HepG2 (cell line): ENCODE data around the gene PTPRO. TPM values are rescaled to one million over a fixed set of nuclear protein-coding genes. Genes with fewer than 3 reads are reported as not detected.

Source experiments
- ATAC-seq: fragments of 200-7000 bp; cut with Tn5 transposase; 3 replicates; pipeline ENCODE4 v1.9.1; 2020; ENCODE audit warnings: mild to moderate bottlenecking, moderate library complexity
- BruUV-seq: library from RNA; stranded (reverse); fragments of 400-500 nt; replicated peaks from 2 replicates; lab custom pipeline; 2021; lab: Mats Ljungman, UMichigan
- CTCF ChIA-PET: fragments of 300-600 bp; formaldehyde crosslinking; extraction: SDS; loops from one replicate; lab custom pipeline; 2021; ENCODE audit warnings: low total read pairs, inconsistent platforms, low intra/inter-chr PET ratio; lab: Yijun Ruan, JAX
- POLR2A ChIA-PET: fragments of 350-600 bp; sonication (Branson Sonifier 250); formaldehyde crosslinking; loops from one replicate; lab custom pipeline; 2020; ENCODE audit warnings: antibody characterized with exemption, inconsistent platforms; lab: Yijun Ruan, JAX
- DNase-seq: peaks from one replicate; pipeline ENCODE4 v3.0.0-alpha.2; 2015; ENCODE audit warnings: low spot score
- FAIRE-seq: peaks from 3 replicates; lab custom pipeline; 2011; peaks lifted over from hg19 to GRCh38; lab: Jason Lieb, UNC
- H2AFZ ChIP-seq: one replicate; pipeline ENCODE4 v1.6.1; 2011; ENCODE audit warnings: low read length, inconsistent platforms
- H3K27ac ChIP-seq: fragments of 300-600 bp; 3 replicates; pipeline ENCODE4 v1.8.0; 2011; ENCODE audit warnings: mixed run types, mild to moderate bottlenecking, mixed read lengths, low read length, inconsistent platforms; ENCODE audit not compliant: insufficient read depth; ENCODE audit errors: extremely low read length
- H3K27me3 ChIP-seq, 2 experiments: fragments of 200-600 bp in 1 of 2; 2 replicates in 1 of 2; 3 replicates in 1 of 2; pipeline versions ENCODE4 v1.6.0 to v1.8.0; 2011; ENCODE audit warnings: low read length in 2 of 2, mild to moderate bottlenecking in 2 of 2, moderate library complexity in 2 of 2, inconsistent platforms in 1 of 2; ENCODE audit not compliant: insufficient read depth in 2 of 2, control insufficient read depth in 1 of 2
- H3K36me3 ChIP-seq, 2 experiments: fragments of 200-600 bp in 1 of 2; replicated peaks in 1 of 2; 2 replicates in 1 of 2; 3 replicates in 1 of 2; pipeline versions ENCODE4 v1.5.1 to v1.8.0; 2011; ENCODE audit warnings: low read length in 2 of 2, inconsistent platforms in 1 of 2; ENCODE audit not compliant: insufficient read depth in 2 of 2, control insufficient read depth in 1 of 2
- H3K4me1 ChIP-seq: 2 replicates; pipeline ENCODE4 v1.5.1; 2012; ENCODE audit warnings: low read length, inconsistent platforms; ENCODE audit not compliant: insufficient read depth
- H3K4me2 ChIP-seq: 2 replicates; pipeline ENCODE4 v1.6.0; 2011; ENCODE audit warnings: low read depth, low read length, inconsistent platforms
- H3K4me3 ChIP-seq, 3 experiments: fragments of 200-600 bp in 1 of 3; sonication (generic), shearing (Covaris generic) in 1 of 3; replicated peaks in 1 of 3; 2 replicates each; pipeline ENCODE4 v1.5.1; 2011 to 2016; ENCODE audit warnings: low read length in 3 of 3, inconsistent platforms in 2 of 3, low read depth in 2 of 3, mild to moderate bottlenecking in 2 of 3, control low read depth in 1 of 3, mixed read lengths in 1 of 3; ENCODE audit not compliant: insufficient read depth in 1 of 3
- H3K79me2 ChIP-seq: one replicate; pipeline ENCODE4 v1.6.1; 2011; ENCODE audit warnings: low read length, inconsistent platforms; ENCODE audit not compliant: insufficient read depth
- H3K9ac ChIP-seq: 2 replicates; pipeline ENCODE4 v1.6.0; 2011; ENCODE audit warnings: mild to moderate bottlenecking, low read depth, low read length, inconsistent platforms; ENCODE audit not compliant: insufficient read depth
- H3K9me3 ChIP-seq: 2 replicates; pipeline ENCODE4 v1.5.1; 2012; ENCODE audit warnings: mild to moderate bottlenecking, low read length
- H4K20me1 ChIP-seq: 2 replicates; pipeline ENCODE4 v1.6.0; 2011; ENCODE audit warnings: inconsistent platforms, mild to moderate bottlenecking, low read length, moderate library complexity; ENCODE audit not compliant: insufficient read depth
- ASH2L ChIP-seq: fragments of 300-600, 200-600 bp; sonication (generic); IDR thresholded peaks from 2 replicates; pipeline ENCODE4 v1.7.0; 2017; ENCODE audit warnings: low read depth, mild to moderate bottlenecking, moderate library complexity, mixed read lengths, low read length; ENCODE audit not compliant: insufficient read length
- ATM ChIP-seq: fragments of 450-650 bp; IDR thresholded peaks from 2 replicates; pipeline ENCODE4 v1.7.1; 2017; ENCODE audit warnings: mild to moderate bottlenecking, borderline replicate concordance
- FLYWCH1 ChIP-seq: sonication (generic); formaldehyde crosslinking; IDR thresholded peaks from 2 replicates; pipeline ENCODE4 v1.8.1; 2023; ENCODE audit warnings: mild to moderate bottlenecking, missing genetic modification reagents
- HIC2 ChIP-seq: sonication (generic); formaldehyde crosslinking; IDR thresholded peaks from 2 replicates; pipeline ENCODE4 v1.9.0; 2022; ENCODE audit warnings: low read depth, missing genetic modification reagents
- PREB ChIP-seq: sonication (generic); formaldehyde crosslinking; IDR thresholded peaks from 2 replicates; pipeline ENCODE4 v1.4.0; 2020; ENCODE audit warnings: missing genetic modification reagents
- YY1 ChIP-seq: IDR thresholded peaks from 2 replicates; pipeline ENCODE4 v1.6.1; 2011; ENCODE audit warnings: low read length, low read depth, moderate library complexity, mild to moderate bottlenecking; ENCODE audit not compliant: insufficient read depth, insufficient replicate concordance
- ZNF407 ChIP-seq: sonication (generic); formaldehyde crosslinking; IDR thresholded peaks from one replicate; pipeline ENCODE4 v1.5.1; 2020; ENCODE audit warnings: mild to moderate bottlenecking, missing genetic modification reagents; ENCODE audit errors: not compliant biosample characterization
- WGBS: methylation state at CpG from one replicate; pipeline ENCODE4 v1.1.6; 2017; ENCODE audit warnings: low lambda C conversion rate; 5-methylcytosine and 5-hydroxymethylcytosine counted together
- in situ Hi-C: cut with HindIII; loops from 2 replicates; pipeline ENCODE4 v1.10.0; 2017; ENCODE audit warnings: low pct_unique_long_range_greater_than_20kb; ENCODE audit not compliant: extremely low pct_ligation_motif_present
- intact Hi-C: fragments of 100-400 bp; cut with micrococcal nuclease; formaldehyde crosslinking; loops from one replicate; pipeline ENCODE4 v1.10.0; 2022; ENCODE audit not compliant: unreplicated experiment
- polyA plus RNA-seq, 8 experiments: library from polyadenylated mRNA; depleted of rRNA in 3 of 8; stranded (reverse) in 7 of 8; unstranded in 1 of 8; fragments of >200 nt; fragmentation: Illumina TruSeq in 4 of 8; extraction: Trizol in 4 of 8; gene quantifications; 2 replicates each; pipeline versions ENCODE4 v1.2.1 to v1.2.3, GENCODE V29; 2011 to 2016; ENCODE audit warnings: low read depth in 4 of 8, missing spikeins in 1 of 8, mixed read lengths in 1 of 8; ENCODE audit not compliant: insufficient read depth in 1 of 8
- total RNA-seq, 5 experiments: library from RNA; depleted of rRNA; stranded (reverse); fragments of >200 nt; fragmentation: Illumina TruSeq; extraction: Trizol; gene quantifications; 2 replicates each; pipeline ENCODE4 v1.2.3, GENCODE V29; 2016; ENCODE audit warnings: low read depth in 1 of 5

Gene PTPRO
- total and polyA plus RNA-seq, 2 of the 13 experiments (the other 11 are each of a cell fraction or from before 2014, with no cell fraction given) = 0.04 TPM; not detected in 1

GRCh38 chr12:15334225-15334624 is 11.9 kb downstream of the PTPRO start (continued):
- TF ChIP-seq FLYWCH1 (CRISPR knock-in tag) = no peak

- Histone ChIP-seq H2AFZ (no peak overlapping the region), H3K4me3 (no peak overlapping the region), H3K27ac (no peak overlapping the region), H3K9me3 (no peaks in the 10 kb centered on the region), H4K20me1 (no peaks in the 10 kb centered on the region), H3K79me2 (no peaks in the 10 kb centered on the region), H3K4me1 (no peaks in the 10 kb centered on the region), H3K4me2 (no peak overlapping the region), H3K27me3 (no peaks in the 10 kb centered on the region), H3K9ac (no peak overlapping the region), H3K36me3 (no peaks in the 10 kb centered on the region)
- WGBS = 0% methylated on average over 2 of the region's 2 CpGs
- no TSS peak for BruUV-seq
- in situ Hi-C loops (no loop called here), intact Hi-C loops (no loop called here)
- ATAC-seq (no peak), FAIRE-seq (no peak), DNase-seq (no peak)
- CTCF ChIA-PET = no interaction called here
- POLR2A ChIA-PET = no interaction called here
- TF ChIP-seq HIC2 (CRISPR knock-in tag) = no peak
- TF ChIP-seq PREB (CRISPR knock-in tag) = no peak
- no peak for TF ChIP-seq YY1
- no peak for TF ChIP-seq ATM
- no peak for TF ChIP-seq ASH2L
- TF ChIP-seq ZNF407 (CRISPR knock-in tag) = no peak
Observed at GRCh38 chr12:15335959-15336358, 13.7 kb downstream of the PTPRO start.
